Urinary bladder (tissue), 4 donors: Measurements from ENCODE around the gene DCC. TPM values are rescaled to one million over a fixed set of nuclear protein-coding genes. Genes with fewer than 3 reads are reported as not detected.

Experiments
- DNase-seq: peaks from one replicate; pipeline ENCODE4 v3.0.0-alpha.2; 2015; ENCODE audit errors: extremely low spot score
- H3K27ac ChIP-seq: one replicate; pipeline ENCODE4 v1.5.1; 2013; ENCODE audit warnings: low read depth, mild to moderate bottlenecking, moderate library complexity
- H3K36me3 ChIP-seq: one replicate; pipeline ENCODE4 v1.6.1; 2013; ENCODE audit warnings: mild to moderate bottlenecking, moderate library complexity; ENCODE audit not compliant: insufficient read depth
- H3K4me1 ChIP-seq: one replicate; pipeline ENCODE4 v1.6.1; 2013; ENCODE audit warnings: mild to moderate bottlenecking, moderate library complexity; ENCODE audit not compliant: insufficient read depth
- H3K4me3 ChIP-seq: one replicate; pipeline ENCODE4 v1.5.1; 2013; ENCODE audit warnings: low read depth, low read length
- WGBS: extraction: QIAGEN DNeasy Blood & Tissue Kit; methylation state at CpG from one replicate; pipeline ENCODE4 v1.1.7; 2013; 5-methylcytosine and 5-hydroxymethylcytosine counted together
- polyA plus RNA-seq: library from polyadenylated mRNA; stranded (reverse); fragments of 200-250 nt; gene quantifications from one replicate; pipeline ENCODE4 v1.2.3, GENCODE V29; 2013
- total RNA-seq: library from RNA; depleted of rRNA; stranded (reverse); fragments of >200 nt; gene quantifications from one replicate; pipeline ENCODE4 v1.2.3, GENCODE V29; 2014
- donor health status: healthy with polysubstance abuse.
- donor health status: healthy.

DCC gene
- total and polyA plus RNA-seq, 2 donors = 0.08 to 2.0 TPM

GRCh38 chr18:53241161-53241560 is 901.2 kb downstream of the DCC start:
- H3K4me1 ChIP-seq = no peaks in the 10 kb centered on the region
- no peaks in the 10 kb centered on the region for H3K36me3 ChIP-seq
- no peak overlapping the region for H3K4me3 ChIP-seq
- DNase-seq = no peak
- no peak overlapping the region for H3K27ac ChIP-seq
- 61% methylated on average over 3 of the region's 3 CpGs for WGBS

GRCh38 chr18:53253789-53254188 is 913.8 kb downstream of the DCC start:
- Histone ChIP-seq H3K4me3 (no peak overlapping the region), H3K27ac (no peak overlapping the region), H3K36me3 (no peaks in the 10 kb centered on the region), H3K4me1 (no peaks in the 10 kb centered on the region)
- WGBS = 72% methylated on average over 1 of the region's 1 CpG
- no peak for DNase-seq

- Histone ChIP-seq H3K4me1 (no peaks in the 10 kb centered on the region), H3K27ac (no peak overlapping the region), H3K36me3 (no peaks in the 10 kb centered on the region), H3K4me3 (no peak overlapping the region)
- WGBS = 72% methylated on average over 1 of the region's 1 CpG
- DNase-seq = no peak
Observed at GRCh38 chr18:53254265-53254664, 914.3 kb downstream of the DCC start.

- H3K27ac ChIP-seq = no peak overlapping the region
- no peaks in the 10 kb centered on the region for H3K4me1 ChIP-seq
- 78% methylated on average over 5 of the region's 5 CpGs for WGBS
- no peaks in the 10 kb centered on the region for H3K36me3 ChIP-seq
- no peak overlapping the region for H3K4me3 ChIP-seq
- no peak for DNase-seq
Observed at GRCh38 chr18:53261241-53261640, 921.2 kb downstream of the DCC start.

- H3K36me3 ChIP-seq = no peaks in the 10 kb centered on the region
Observed at GRCh38 chr18:53266850-53267249, 926.9 kb downstream of the DCC start.

GRCh38 chr18:53268455-53268854 is 928.5 kb downstream of the DCC start:
- Histone ChIP-seq H3K36me3 (no peaks in the 10 kb centered on the region), H3K4me1 (no peaks in the 10 kb centered on the region), H3K27ac (no peak overlapping the region), H3K4me3 (no peak overlapping the region)
- DNase-seq = no peak
- WGBS = 59% methylated on average over 3 of the region's 3 CpGs

More at GRCh38 chr18:53266850-53267249, 926.9 kb downstream of the DCC start:
- Histone ChIP-seq H3K4me1 (no peaks in the 10 kb centered on the region), H3K4me3 (no peak overlapping the region), H3K27ac (no peak overlapping the region)
- no peak for DNase-seq
- 87% methylated on average over 1 of the region's 1 CpG for WGBS

GRCh38 chr18:53281406-53281805 is 941.4 kb downstream of the DCC start:
- WGBS = 78% methylated on average over 2 of the region's 2 CpGs
- no peak for DNase-seq
- no peaks in the 10 kb centered on the region for H3K36me3 ChIP-seq
- H3K27ac ChIP-seq = no peak overlapping the region
- no peaks in the 10 kb centered on the region for H3K4me1 ChIP-seq
- H3K4me3 ChIP-seq = no peak overlapping the region

- Histone ChIP-seq H3K27ac (no peak overlapping the region), H3K4me3 (no peak overlapping the region), H3K4me1 (no peaks in the 10 kb centered on the region), H3K36me3 (no peaks in the 10 kb centered on the region)
- DNase-seq = no peak
- 75% methylated on average over 2 of the region's 2 CpGs for WGBS
Observed at GRCh38 chr18:53283708-53284107, 943.7 kb downstream of the DCC start.

- 57% methylated on average over 6 of the region's 6 CpGs for WGBS
- Histone ChIP-seq H3K36me3 (no peaks in the 10 kb centered on the region), H3K4me3 (no peak overlapping the region), H3K4me1 (no peaks in the 10 kb centered on the region), H3K27ac (no peak overlapping the region)
- no peak for DNase-seq
Observed at GRCh38 chr18:53305461-53305860, 965.5 kb downstream of the DCC start.

GRCh38 chr18:53319628-53320027 is 979.6 kb downstream of the DCC start:
- DNase-seq = no peak
- H3K36me3 ChIP-seq = no peaks in the 10 kb centered on the region
- no peak overlapping the region for H3K27ac ChIP-seq
- H3K4me1 ChIP-seq = no peaks in the 10 kb centered on the region
- H3K4me3 ChIP-seq = no peak overlapping the region
- 91% methylated on average over 2 of the region's 2 CpGs for WGBS

- H3K4me3 ChIP-seq = no peak overlapping the region
- no peaks in the 10 kb centered on the region for H3K36me3 ChIP-seq
- H3K4me1 ChIP-seq = no peaks in the 10 kb centered on the region
- 58% methylated on average over 1 of the region's 1 CpG for WGBS
- no peak for DNase-seq
- no peak overlapping the region for H3K27ac ChIP-seq
Observed at GRCh38 chr18:53322163-53322562, 982.2 kb downstream of the DCC start.

- Histone ChIP-seq H3K27ac (no peak overlapping the region), H3K4me1 (no peaks in the 10 kb centered on the region), H3K4me3 (no peak overlapping the region), H3K36me3 (no peaks in the 10 kb centered on the region)
- 76% methylated on average over 1 of the region's 1 CpG for WGBS
- DNase-seq = no peak
Observed at GRCh38 chr18:53324353-53324752, 984.4 kb downstream of the DCC start.

GRCh38 chr18:53360501-53361443 is 1020.8 kb downstream of the DCC start:
- WGBS = 75% methylated on average over 8 of the region's 8 CpGs
- Histone ChIP-seq H3K27ac (no peak overlapping the region), H3K4me3 (no peak overlapping the region), H3K36me3 (no peaks in the 10 kb centered on the region), H3K4me1 (no peaks in the 10 kb centered on the region)
- no peak for DNase-seq

GRCh38 chr18:53375621-53376020 is 1035.6 kb downstream of the DCC start:
- H3K4me3 ChIP-seq = no peak overlapping the region
- WGBS = 51% methylated on average over 2 of the region's 2 CpGs
- no peaks in the 10 kb centered on the region for H3K4me1 ChIP-seq
- no peaks in the 10 kb centered on the region for H3K36me3 ChIP-seq
- DNase-seq = no peak
- H3K27ac ChIP-seq = no peak overlapping the region
